NOMO-1 (cell line): ENCODE measurements around the gene RPTOR.
A peak's percentile ranks its signal among the peaks of the same experiment; 100 is the strongest.

Source experiments
- DNase-seq, 2 experiments: peaks; one replicate each; lab custom pipeline; 2025; ENCODE audit not compliant: unreplicated experiment in 2 of 2; lab: John Stamatoyannopoulos, UW

The RPTOR gene

DNA sequence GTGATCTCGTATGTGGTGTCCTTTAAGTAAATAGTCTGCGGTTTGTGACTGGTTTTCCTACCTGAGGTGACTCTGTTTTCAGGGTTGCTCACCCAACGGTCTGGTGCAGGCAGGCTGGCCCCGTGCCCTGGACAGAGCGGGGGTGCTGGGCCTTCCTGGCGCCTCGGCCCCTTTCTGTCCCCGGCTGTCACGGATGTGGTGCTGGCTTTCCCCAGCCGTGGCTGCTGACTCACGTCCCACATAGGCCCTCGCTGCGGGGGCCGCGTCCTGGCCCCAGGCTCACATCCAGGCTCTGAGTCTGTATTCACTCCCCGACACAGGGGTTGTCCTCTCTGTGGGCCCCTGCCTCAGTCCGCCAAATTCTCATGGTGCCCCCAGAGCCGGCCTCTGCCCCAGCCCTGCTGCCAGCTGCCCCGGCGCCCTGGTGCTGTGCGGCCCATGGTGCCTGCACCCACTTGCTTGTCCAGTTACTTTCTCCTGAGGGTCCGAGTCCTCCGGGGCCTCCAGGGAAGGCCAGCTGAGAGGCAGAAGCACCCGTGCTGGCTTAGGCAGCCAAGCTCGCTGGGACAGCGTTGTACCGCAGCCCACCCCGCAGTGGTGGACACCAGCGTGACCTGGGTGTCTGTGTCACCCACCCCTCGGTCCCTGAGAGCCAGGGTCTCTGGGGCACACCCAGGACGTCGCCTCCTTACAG lies 452.9 kb downstream of the RPTOR start:
- no peak for DNase-seq

DNA sequence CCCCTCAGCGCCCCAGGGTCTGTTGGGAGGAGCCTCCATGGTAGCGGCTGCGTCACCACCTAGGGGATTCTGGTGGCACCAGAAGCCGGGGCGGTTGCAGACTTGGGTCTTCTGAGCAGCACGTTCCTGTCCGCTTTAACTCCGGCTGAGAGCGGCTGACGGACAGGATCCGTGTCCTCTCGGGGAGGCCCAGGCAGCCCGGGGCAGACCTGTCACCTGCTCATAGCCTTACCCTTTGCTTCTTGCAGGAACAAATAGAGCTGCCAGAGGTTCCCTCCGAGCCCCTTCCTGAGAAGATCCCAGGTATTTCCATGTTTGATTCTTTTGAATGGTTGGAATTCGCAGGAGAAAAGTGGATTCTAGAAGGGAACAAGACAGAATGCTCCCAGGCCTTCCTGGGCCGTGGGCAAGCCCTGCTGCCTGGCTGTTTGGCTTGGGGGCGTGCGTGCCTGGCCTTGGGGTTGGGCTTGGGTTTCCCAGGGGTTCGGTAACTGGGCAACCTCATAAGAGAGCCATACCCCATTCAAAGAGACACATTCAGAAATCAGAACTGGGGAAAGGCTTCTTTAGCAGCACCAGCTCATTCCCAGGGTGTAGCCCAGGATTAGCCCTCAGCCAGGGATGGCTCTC lies 453.6 kb downstream of the RPTOR start:
- no peak for DNase-seq

DNA sequence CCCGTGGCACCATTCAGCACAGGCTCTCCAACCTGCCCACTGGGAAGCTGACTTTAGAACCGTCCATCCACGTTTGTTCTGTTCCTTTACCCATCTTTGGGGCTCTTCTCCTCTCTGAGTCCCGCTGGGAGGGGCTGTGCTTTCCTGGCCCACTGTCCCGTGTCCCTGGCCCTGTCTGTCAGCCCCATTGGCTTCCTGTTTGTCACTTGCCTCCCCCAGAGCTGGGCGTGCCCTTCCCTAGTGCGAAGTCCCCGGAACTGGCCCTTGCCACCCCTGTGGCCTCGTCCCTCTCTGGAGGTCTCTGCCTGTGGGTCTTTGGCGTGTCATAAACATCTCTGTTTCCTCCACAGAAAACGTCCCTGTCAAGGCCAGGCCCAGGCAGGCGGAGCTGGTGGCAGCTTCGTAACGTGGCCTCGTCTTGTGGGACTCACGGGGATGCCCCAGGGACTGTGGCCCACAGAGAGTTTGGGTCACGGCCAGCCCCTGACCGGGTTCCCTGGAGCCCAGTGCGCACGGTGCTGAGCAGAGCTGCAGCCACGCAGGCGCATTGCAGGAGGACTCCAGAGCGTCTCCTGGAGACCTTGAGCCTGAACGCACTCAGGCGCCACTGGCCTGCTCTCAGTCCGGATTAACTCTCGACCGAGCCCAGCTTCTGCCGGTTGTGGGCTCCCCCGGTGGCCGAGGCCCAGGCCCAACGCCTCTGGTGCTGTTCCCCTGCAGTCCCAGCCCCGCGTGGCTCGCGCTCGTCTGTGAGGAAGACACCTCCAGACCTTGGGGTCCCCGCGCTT lies 454.3 kb downstream of the RPTOR start:
- DNase-seq: no peak

DNA sequence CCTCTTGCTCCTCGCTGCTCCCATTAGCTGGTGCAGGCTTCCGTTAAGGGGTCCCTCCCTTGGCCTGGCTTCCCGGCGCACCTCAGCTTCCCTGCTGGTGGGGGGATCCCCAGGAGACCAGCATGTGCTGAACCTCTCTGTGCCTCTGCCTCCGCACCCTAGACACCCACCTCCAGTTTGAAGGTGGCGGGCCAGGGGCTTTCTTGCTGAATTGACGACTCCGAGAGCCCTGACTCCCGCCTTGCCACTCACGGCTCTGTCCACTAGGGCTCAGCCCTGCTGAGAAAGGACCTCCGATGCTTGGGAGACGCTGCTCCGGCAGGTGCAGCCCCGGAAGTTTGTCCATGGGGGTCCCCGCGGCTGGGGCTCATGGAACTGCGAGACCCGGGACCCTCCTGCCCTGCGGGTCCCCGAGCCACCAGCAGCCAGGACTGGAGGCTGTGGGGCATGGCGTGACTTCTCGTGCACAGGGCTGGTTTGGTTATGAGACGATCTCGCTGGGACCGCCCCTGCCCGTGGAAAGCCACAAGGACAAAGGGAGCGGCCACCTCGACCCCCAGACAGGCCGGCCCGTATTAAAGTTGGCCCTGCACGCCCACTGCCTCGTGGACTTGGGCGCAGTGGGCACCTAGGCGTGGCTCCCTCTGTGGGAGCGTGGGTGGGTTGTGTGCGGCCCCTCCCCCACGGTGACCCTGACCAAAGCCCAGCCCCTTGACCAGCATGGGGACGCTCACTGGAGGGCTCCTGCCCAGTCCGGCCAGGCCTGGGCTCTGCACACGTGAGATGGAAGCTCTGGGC lies 455.1 kb downstream of the RPTOR start:
- no peak for DNase-seq

GRCh38 chr17:81000334-81000630 lies 455.6 kb downstream of the RPTOR start:
- DNase-seq: no peak

DNA sequence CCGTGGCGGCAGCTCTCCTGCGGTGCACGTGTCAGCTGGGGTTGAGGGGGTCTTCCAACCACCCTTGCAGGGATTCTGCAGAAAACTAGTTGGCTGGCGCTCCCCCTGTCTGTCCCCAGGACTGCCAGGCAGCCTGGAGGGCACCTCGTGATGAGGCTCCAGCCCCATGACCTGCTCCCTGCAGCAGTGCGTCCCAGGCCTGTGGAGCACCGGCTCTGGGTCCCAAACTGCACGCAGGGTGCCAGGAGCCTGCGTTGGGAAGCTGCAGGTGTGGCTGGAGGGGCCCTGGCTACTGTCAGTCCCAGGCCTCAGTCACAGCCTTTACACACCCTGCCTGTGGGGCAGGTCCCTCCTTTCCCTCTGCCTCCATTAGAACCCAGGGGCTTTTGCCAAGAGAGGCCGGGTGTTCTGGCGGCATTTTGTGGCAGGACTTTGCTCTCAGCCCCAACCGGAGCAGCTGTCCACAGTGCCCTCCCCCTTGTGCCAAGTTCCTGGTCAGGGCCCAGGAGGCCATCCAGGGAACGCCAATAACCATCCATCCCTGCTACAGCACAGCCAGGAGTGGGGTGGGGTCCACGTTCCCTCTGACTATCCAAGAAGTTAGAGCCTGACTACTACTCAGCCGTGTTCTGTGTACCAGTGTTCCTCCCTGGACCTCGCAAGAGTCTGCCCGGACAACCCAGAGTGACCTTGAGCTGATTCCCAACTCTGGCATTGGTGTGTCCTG lies 456.2 kb downstream of the RPTOR start:
- no peak for DNase-seq

DNA sequence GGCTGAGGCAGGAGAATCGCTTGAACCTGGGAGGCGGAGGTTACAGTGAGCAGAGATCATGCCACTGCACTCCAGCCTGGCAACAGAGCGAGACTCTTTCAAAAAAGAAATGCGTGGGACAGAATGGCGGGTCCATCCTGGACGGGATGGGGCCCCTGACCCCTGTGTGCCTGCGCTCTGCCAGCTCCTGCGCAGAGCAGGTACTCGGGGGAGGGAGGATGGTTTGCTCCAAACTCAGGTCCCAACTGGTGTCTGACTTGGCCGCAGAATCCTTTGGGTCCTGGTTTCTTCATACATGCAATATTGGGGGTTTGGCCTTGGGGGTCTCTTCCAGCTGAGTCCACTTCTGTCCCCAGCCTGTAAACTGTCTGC lies 457.4 kb downstream of the RPTOR start:
- DNase-seq: no peak

GRCh38 chr17:81002409-81003361 lies 458.0 kb downstream of the RPTOR start:
- peak in 1 of 2 experiments; percentile 39 for DNase-seq

DNA sequence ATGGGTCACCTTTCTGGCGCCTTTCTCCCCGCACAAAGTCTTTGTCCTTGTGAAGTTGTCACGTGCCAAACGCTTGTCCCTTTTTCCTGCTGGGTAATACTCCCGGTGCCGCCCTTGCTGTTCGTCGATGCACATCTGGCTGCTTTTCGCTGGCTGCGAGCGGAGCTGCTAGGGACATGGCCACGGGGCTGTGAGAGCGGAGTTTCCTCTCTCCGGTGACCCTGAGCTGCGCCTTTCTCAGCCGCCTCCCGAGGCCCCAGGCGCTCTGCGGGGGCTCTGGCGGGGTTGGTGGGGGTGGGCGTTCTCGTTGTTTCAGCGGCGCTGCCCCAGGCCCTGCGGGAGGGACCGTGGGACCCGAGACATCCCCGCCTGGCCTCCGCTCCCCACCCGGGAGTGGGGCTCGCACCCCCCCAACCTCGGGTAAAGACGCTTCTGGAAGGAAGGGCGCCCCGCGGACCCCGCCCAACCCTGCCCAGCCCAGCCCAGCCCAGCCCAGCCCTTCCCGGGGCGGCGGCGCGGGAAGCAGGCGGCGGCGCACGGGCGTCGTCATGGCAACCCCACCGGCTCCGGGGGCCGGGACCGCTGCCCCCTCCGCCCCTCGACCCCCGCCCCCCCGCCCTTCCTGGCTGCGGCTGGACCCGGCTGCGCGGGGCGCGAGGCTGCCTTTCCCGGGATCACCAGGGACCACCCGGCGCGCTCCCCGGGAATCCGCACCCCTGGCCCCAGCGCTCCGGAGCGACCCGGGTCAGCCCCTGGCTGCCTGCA lies 459.3 kb downstream of the RPTOR start:
- peak in 1 of 2 experiments; percentile 22 for DNase-seq

DNA sequence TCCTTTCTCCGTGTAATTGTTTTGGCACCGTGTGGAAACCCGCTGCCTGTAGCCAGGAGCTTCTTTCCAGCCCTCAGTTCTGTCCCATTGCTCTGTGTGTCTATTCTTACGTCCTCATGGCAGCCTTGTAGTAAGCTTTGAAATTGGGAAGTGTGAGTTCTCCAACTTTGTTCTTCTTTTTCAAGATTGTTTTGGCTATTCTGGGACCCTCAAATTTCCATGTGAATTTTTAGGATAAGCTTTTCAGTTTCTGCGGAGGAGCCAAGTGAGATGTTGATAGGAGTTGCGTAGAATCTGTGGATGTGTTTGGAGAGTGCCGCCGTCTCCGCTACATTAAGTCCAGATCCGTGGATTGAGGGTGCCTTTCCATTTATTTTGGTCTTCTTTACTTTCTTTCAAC lies 462.3 kb downstream of the RPTOR start:
- no peak for DNase-seq

DNA sequence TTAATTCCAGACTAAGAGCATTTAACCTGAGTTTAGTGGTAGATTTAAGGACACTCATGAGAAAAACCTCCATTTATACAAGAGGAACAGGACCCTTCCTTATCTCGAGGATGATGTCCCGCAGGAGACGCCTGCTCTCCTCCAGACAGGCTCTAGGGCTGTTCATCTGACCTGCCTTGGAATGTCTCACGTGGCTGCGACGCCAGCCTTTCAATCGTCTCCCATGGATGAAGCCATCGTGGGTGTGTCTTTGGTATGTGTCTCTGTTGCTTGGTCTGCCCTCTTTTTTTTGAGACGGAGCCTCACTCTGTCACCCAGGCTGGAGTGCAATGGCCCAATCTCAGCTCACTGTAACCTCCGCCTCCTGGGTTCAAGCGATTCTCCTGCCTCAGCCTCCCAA lies 463.5 kb downstream of the RPTOR start:
- no peak for DNase-seq

DNA sequence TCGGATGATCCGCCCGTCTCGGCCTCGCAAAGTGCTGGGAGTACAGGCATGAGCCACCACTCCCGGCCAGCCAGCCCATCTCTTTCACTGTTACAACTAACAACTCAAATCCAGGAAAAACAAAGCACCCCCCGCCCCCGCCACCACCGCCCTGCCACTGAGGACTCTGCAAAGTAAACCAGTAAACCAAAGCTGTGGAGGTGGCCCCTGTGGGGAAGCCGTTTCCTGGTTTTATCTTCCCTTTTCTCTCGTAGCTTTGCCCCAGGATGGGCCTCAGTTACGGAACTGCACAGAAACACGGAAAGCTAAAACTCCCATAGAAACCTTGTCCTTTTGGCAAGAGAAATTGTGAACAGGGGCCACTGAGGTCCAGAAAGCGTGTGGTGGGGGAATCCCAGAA lies 464.5 kb downstream of the RPTOR start:
- DNase-seq: peak; percentile 25 to 43

- no peak for DNase-seq
These were observed 466.3 kb downstream of the RPTOR start for GRCh38 chr17:81010935-81011334.

- no peak for DNase-seq
These were observed 467.3 kb downstream of the RPTOR start for GRCh38 chr17:81011951-81012350.

DNA sequence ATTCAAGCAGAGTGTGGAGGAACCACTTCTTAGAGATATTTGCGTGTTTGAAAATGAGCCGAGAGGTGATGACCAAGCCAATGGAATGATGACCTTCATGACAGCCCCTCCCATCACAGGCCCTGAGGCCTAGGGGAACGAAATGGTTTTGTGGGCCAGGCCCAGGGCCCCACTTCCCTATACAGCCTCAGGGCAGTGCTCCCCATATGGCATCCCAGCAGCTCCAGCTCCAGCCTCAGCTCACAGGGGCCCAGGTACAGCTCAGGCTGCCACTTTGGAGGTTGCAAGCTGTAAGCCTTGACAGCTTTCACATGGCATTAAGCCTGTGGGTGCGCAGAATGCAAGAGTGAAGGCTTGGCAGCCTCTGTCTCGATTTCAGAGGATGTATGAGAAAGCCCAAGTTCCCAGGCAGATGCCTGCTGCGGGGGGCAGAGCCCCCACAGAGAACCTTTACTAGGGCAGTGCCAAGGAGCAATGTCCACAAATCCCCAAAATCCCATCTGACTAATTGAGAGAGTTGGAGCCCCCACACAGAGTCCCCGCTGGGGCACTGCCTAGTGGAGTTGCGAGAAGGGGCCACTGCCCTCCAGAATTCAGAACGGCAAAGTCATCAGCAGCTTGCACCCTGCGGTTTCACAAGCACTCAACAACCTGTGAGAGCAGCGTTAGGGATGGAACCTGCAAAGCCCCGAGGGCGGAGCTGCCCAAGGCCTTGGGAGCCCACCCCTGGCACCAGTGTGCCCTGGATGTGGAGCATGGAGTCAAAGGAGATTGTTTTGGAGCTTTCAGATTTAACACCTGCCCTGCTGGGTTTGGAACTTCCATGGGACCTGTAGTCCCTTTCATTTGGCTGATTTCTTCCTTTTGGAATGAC lies 468.2 kb downstream of the RPTOR start:
- no peak for DNase-seq

GRCh38 chr17:81013642-81014041 lies 469.0 kb downstream of the RPTOR start:
- DNase-seq: no peak

GRCh38 chr17:81015136-81015535 lies 470.5 kb downstream of the RPTOR start:
- no peak for DNase-seq
